HepG2 (cell line): ENCODE results near the gene RNF10. TPM values are rescaled to one million over a fixed set of nuclear protein-coding genes. Genes with fewer than 3 reads are reported as not detected.

ENCODE experiments used
- ATF7 ChIP-seq, 2 experiments: fragments of 450-650 bp in 1 of 2; sonication (generic) in 1 of 2; formaldehyde crosslinking in 1 of 2; IDR thresholded peaks; 2 replicates each; pipeline versions ENCODE4 v1.4.0 to v1.6.1; 2016 to 2020; ENCODE audit warnings: antibody characterized with exemption in 1 of 2, mild to moderate bottlenecking in 1 of 2, missing genetic modification reagents in 1 of 2
- ETS1 ChIP-seq: sonication (generic); formaldehyde crosslinking; IDR thresholded peaks from 2 replicates; pipeline ENCODE4 v1.4.0; 2020; ENCODE audit warnings: missing genetic modification reagents
- GZF1 ChIP-seq: sonication (generic); formaldehyde crosslinking; IDR thresholded peaks from 2 replicates; pipeline ENCODE4 v1.5.1; 2020; ENCODE audit warnings: mild to moderate bottlenecking, missing genetic modification reagents
- HDAC6 ChIP-seq: fragments of 200-600 bp; sonication (generic); IDR thresholded peaks from 2 replicates; pipeline ENCODE4 v1.7.0; 2017; ENCODE audit warnings: mild to moderate bottlenecking, antibody characterized with exemption, low read length, low read depth
- MATR3 ChIP-seq: sonication (generic); formaldehyde crosslinking; IDR thresholded peaks from 2 replicates; pipeline ENCODE4 v1.4.0; 2020; ENCODE audit warnings: missing genetic modification reagents
- MBD4 ChIP-seq: IDR thresholded peaks from 2 replicates; pipeline ENCODE4 v1.6.1; 2012; ENCODE audit warnings: low read length, inconsistent platforms, borderline replicate concordance
- MZF1 ChIP-seq: sonication (generic); formaldehyde crosslinking; IDR thresholded peaks from 2 replicates; pipeline ENCODE4 v1.8.1; 2023; ENCODE audit warnings: mild to moderate bottlenecking, missing genetic modification reagents, borderline replicate concordance
- NFAT5 ChIP-seq: sonication (generic); formaldehyde crosslinking; IDR thresholded peaks from 2 replicates; pipeline ENCODE4 v1.4.0; 2020; ENCODE audit warnings: missing genetic modification reagents
- POLR2G ChIP-seq: fragments of 200-400 bp; formaldehyde crosslinking; IDR thresholded peaks from 2 replicates; pipeline ENCODE4 v1.6.1; 2018; ENCODE audit warnings: mild to moderate bottlenecking, low read depth, low read length, moderate library complexity
- ZNF205 ChIP-seq: IDR thresholded peaks from 2 replicates; pipeline ENCODE4 v1.6.1; 2018; ENCODE audit warnings: missing biosample characterization, missing genetic modification reagents
- ZNF264 ChIP-seq: sonication (generic); formaldehyde crosslinking; IDR thresholded peaks from 2 replicates; pipeline ENCODE4 v1.4.0; 2020; ENCODE audit warnings: missing genetic modification reagents
- ZNF577 ChIP-seq: sonication (generic); formaldehyde crosslinking; IDR thresholded peaks from 2 replicates; pipeline ENCODE4 v1.4.0; 2020; ENCODE audit warnings: mild to moderate bottlenecking, low read depth, missing genetic modification reagents, borderline replicate concordance
- polyA plus RNA-seq, 8 experiments: library from polyadenylated mRNA; depleted of rRNA in 3 of 8; stranded (reverse) in 7 of 8; unstranded in 1 of 8; fragments of >200 nt; fragmentation: Illumina TruSeq in 4 of 8; extraction: Trizol in 4 of 8; gene quantifications; 2 replicates each; pipeline versions ENCODE4 v1.2.1 to v1.2.3, GENCODE V29; 2011 to 2016; ENCODE audit warnings: low read depth in 4 of 8, missing spikeins in 1 of 8, mixed read lengths in 1 of 8; ENCODE audit not compliant: insufficient read depth in 1 of 8
- total RNA-seq, 5 experiments: library from RNA; depleted of rRNA; stranded (reverse); fragments of >200 nt; fragmentation: Illumina TruSeq; extraction: Trizol; gene quantifications; 2 replicates each; pipeline ENCODE4 v1.2.3, GENCODE V29; 2016; ENCODE audit warnings: low read depth in 1 of 5
- TF ChIP-seq, protein P1 (sequence below): sonication (generic); formaldehyde crosslinking; IDR thresholded peaks from 2 replicates; pipeline ENCODE4 v1.5.1; 2020; ENCODE audit warnings: mild to moderate bottlenecking, missing genetic modification reagents, borderline replicate concordance
- TF ChIP-seq, protein P2 (sequence below): sonication (generic); formaldehyde crosslinking; IDR thresholded peaks from 2 replicates; pipeline ENCODE4 v1.4.0; 2020; ENCODE audit warnings: mild to moderate bottlenecking, missing genetic modification reagents
- TF ChIP-seq, protein P3 (sequence below): sonication (generic); formaldehyde crosslinking; IDR thresholded peaks from 2 replicates; pipeline ENCODE4 v1.4.0; 2020; ENCODE audit warnings: mild to moderate bottlenecking, missing genetic modification reagents

The RNF10 gene
- total and polyA plus RNA-seq, 2 of the 13 experiments (the other 11 are each of a cell fraction or from before 2014, with no cell fraction given) = 62.5 to 88.0 TPM

- TF ChIP-seq POLR2G (peak; percentile 97), MBD4 (no peak), MZF1 (CRISPR knock-in tag) (no peak), ATF7 (IDR thresholded peaks at IDR 0.05) (no peak), ATF7 (CRISPR knock-in tag; IDR thresholded peaks at IDR 0.05) (peak; percentile 86; the same call in 1 of the 2 replicates), ETS1 (0 out of 2 replicates have a peak, but pooled peaks have one; percentile 61), NFAT5 (peak; percentile 78), HDAC6 (no peak), ZNF205 (CRISPR knock-in tag) (no peak), ZNF264 (CRISPR knock-in tag) (peak; percentile 71; the same call in 1 of the 2 replicates), ZNF577 (CRISPR knock-in tag) (no peak), GZF1 (CRISPR knock-in tag) (0 out of 2 replicates have a peak, but pooled peaks have one; percentile 70), MATR3 (CRISPR knock-in tag) (no peak)
- TF ChIP-seq, protein P1, sequence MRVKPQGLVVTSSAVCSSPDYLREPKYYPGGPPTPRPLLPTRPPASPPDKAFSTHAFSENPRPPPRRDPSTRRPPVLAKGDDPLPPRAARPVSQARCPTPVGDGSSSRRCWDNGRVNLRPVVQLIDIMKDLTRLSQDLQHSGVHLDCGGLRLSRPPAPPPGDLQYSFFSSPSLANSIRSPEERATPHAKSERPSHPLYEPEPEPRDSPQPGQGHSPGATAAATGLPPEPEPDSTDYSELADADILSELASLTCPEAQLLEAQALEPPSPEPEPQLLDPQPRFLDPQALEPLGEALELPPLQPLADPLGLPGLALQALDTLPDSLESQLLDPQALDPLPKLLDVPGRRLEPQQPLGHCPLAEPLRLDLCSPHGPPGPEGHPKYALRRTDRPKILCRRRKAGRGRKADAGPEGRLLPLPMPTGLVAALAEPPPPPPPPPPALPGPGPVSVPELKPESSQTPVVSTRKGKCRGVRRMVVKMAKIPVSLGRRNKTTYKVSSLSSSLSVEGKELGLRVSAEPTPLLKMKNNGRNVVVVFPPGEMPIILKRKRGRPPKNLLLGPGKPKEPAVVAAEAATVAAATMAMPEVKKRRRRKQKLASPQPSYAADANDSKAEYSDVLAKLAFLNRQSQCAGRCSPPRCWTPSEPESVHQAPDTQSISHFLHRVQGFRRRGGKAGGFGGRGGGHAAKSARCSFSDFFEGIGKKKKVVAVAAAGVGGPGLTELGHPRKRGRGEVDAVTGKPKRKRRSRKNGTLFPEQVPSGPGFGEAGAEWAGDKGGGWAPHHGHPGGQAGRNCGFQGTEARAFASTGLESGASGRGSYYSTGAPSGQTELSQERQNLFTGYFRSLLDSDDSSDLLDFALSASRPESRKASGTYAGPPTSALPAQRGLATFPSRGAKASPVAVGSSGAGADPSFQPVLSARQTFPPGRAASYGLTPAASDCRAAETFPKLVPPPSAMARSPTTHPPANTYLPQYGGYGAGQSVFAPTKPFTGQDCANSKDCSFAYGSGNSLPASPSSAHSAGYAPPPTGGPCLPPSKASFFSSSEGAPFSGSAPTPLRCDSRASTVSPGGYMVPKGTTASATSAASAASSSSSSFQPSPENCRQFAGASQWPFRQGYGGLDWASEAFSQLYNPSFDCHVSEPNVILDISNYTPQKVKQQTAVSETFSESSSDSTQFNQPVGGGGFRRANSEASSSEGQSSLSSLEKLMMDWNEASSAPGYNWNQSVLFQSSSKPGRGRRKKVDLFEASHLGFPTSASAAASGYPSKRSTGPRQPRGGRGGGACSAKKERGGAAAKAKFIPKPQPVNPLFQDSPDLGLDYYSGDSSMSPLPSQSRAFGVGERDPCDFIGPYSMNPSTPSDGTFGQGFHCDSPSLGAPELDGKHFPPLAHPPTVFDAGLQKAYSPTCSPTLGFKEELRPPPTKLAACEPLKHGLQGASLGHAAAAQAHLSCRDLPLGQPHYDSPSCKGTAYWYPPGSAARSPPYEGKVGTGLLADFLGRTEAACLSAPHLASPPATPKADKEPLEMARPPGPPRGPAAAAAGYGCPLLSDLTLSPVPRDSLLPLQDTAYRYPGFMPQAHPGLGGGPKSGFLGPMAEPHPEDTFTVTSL = no peak
- TF ChIP-seq, protein P2, sequence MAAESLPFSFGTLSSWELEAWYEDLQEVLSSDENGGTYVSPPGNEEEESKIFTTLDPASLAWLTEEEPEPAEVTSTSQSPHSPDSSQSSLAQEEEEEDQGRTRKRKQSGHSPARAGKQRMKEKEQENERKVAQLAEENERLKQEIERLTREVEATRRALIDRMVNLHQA = no peak
- TF ChIP-seq, protein P3, sequence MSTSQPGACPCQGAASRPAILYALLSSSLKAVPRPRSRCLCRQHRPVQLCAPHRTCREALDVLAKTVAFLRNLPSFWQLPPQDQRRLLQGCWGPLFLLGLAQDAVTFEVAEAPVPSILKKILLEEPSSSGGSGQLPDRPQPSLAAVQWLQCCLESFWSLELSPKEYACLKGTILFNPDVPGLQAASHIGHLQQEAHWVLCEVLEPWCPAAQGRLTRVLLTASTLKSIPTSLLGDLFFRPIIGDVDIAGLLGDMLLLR = peak; percentile 75; the same call in 1 of the 2 replicates
These were observed 5.2 kb upstream of the RNF10 start, which contains the start of gene COQ5 (continued) for GRCh38 chr12:120528861-120529525.
